ENCODE measurements around the gene CD80. TPM values are rescaled to one million over a fixed set of nuclear protein-coding genes. Genes with fewer than 3 reads are reported as not detected.

Gene CD80
- total RNA-seq, 2 donors from 2014 or later = 0.62 to 1.7 TPM

- DNase-seq (ENCODE audit: low spot score) = no peak
- H3K9me3 Mint-ChIP-seq = no peaks in the 10 kb centered on the region
- peaks cover 0 to 1% of the 10 kb centered on the region in 2 donors for H3K27me3 Mint-ChIP-seq
- H3K36me3 Mint-ChIP-seq = no peaks in the 10 kb centered on the region
- no peaks in the 10 kb centered on the region for H3K4me1 Mint-ChIP-seq (ENCODE audit: low read depth in 2 of 2)
- no peak overlapping the region for H3K27ac Mint-ChIP-seq
- no peak overlapping the region for H3K4me3 Mint-ChIP-seq
- peak in 1 of 2 donors; percentile 6 for ATAC-seq
Observed at GRCh38 chr3:119551598-119551997, 7.8 kb downstream of the CD80 start.

GRCh38 chr3:119550192-119550910, 9.1 kb downstream of the CD80 start:
- ATAC-seq = no peak
- H3K9me3 Mint-ChIP-seq = no peaks in the 10 kb centered on the region
- DNase-seq (ENCODE audit: low spot score) = no peak
- no peaks in the 10 kb centered on the region for H3K36me3 Mint-ChIP-seq
- peak overlapping the region in 1 of 2 donors; percentile 27 for H3K27ac Mint-ChIP-seq
- H3K4me3 Mint-ChIP-seq = no peak overlapping the region
- H3K4me1 Mint-ChIP-seq (ENCODE audit: low read depth in 2 of 2) = no peaks in the 10 kb centered on the region
- no peaks in the 10 kb centered on the region for H3K27me3 Mint-ChIP-seq

- Mint-ChIP-seq H3K4me1 (ENCODE audit: low read depth in 2 of 2) (no peaks in the 10 kb centered on the region), H3K36me3 (no peaks in the 10 kb centered on the region), H3K4me3 (no peak overlapping the region), H3K9me3 (no peaks in the 10 kb centered on the region), H3K27me3 (no peaks in the 10 kb centered on the region), H3K27ac (no peak overlapping the region)
- no peak for ATAC-seq
- DNase-seq (ENCODE audit: low spot score) = no peak
Observed at GRCh38 chr3:119548341-119548740, 11.1 kb downstream of the CD80 start.

- H3K4me1 Mint-ChIP-seq (ENCODE audit: low read depth in 2 of 2) = no peaks in the 10 kb centered on the region
- ATAC-seq (no peak), DNase-seq (ENCODE audit: low spot score) (no peak)
- H3K4me3 Mint-ChIP-seq = no peak overlapping the region
- H3K27ac Mint-ChIP-seq = no peak overlapping the region
- H3K36me3 Mint-ChIP-seq = no peaks in the 10 kb centered on the region
- H3K9me3 Mint-ChIP-seq = no peaks in the 10 kb centered on the region
- no peaks in the 10 kb centered on the region for H3K27me3 Mint-ChIP-seq
Observed at GRCh38 chr3:119547227-119547626, 12.2 kb downstream of the CD80 start.

GRCh38 chr3:119543147-119543546, 16.3 kb downstream of the CD80 start:
- Mint-ChIP-seq H3K4me3 (no peak overlapping the region), H3K4me1 (ENCODE audit: low read depth in 2 of 2) (no peaks in the 10 kb centered on the region), H3K27ac (no peak overlapping the region), H3K27me3 (peaks cover 0 to 5% of the 10 kb centered on the region in 2 donors), H3K36me3 (no peaks in the 10 kb centered on the region), H3K9me3 (no peaks in the 10 kb centered on the region)
- DNase-seq (ENCODE audit: low spot score) (no peak), ATAC-seq (no peak)

- Mint-ChIP-seq H3K27ac (no peak overlapping the region), H3K4me1 (ENCODE audit: low read depth in 2 of 2) (no peaks in the 10 kb centered on the region), H3K9me3 (no peaks in the 10 kb centered on the region), H3K4me3 (no peak overlapping the region), H3K36me3 (no peaks in the 10 kb centered on the region), H3K27me3 (peaks cover 0 to 5% of the 10 kb centered on the region in 2 donors)
- ATAC-seq = no peak
- no peak for DNase-seq (ENCODE audit: low spot score)
Observed at GRCh38 chr3:119542168-119542767, 17.1 kb downstream of the CD80 start.

GRCh38 chr3:119541547-119541946, 17.9 kb downstream of the CD80 start:
- Mint-ChIP-seq H3K36me3 (no peaks in the 10 kb centered on the region), H3K27me3 (peaks cover 0 to 5% of the 10 kb centered on the region in 2 donors), H3K4me3 (no peak overlapping the region), H3K4me1 (ENCODE audit: low read depth in 2 of 2) (no peaks in the 10 kb centered on the region), H3K27ac (no peak overlapping the region), H3K9me3 (no peaks in the 10 kb centered on the region)
- no peak for ATAC-seq
- DNase-seq (ENCODE audit: low spot score) = no peak

- Mint-ChIP-seq H3K36me3 (no peaks in the 10 kb centered on the region), H3K4me3 (no peak overlapping the region), H3K27ac (no peak overlapping the region), H3K9me3 (no peaks in the 10 kb centered on the region), H3K4me1 (ENCODE audit: low read depth in 2 of 2) (no peaks in the 10 kb centered on the region), H3K27me3 (peaks cover 0 to 5% of the 10 kb centered on the region in 2 donors)
- DNase-seq (ENCODE audit: low spot score) = no peak
- no peak for ATAC-seq
Observed at GRCh38 chr3:119538772-119539171, 20.6 kb downstream of the CD80 start.

- H3K36me3 Mint-ChIP-seq = no peaks in the 10 kb centered on the region
Observed at GRCh38 chr3:119536757-119537156, 22.7 kb downstream of the CD80 start.

GRCh38 chr3:119534296-119534695, 25.1 kb downstream of the CD80 start:
- Mint-ChIP-seq H3K36me3 (no peaks in the 10 kb centered on the region), H3K27ac (no peak overlapping the region)

More at GRCh38 chr3:119536757-119537156, 22.7 kb downstream of the CD80 start:
- no peak overlapping the region for H3K4me3 Mint-ChIP-seq
- peaks cover 0 to 4% of the 10 kb centered on the region in 2 donors for H3K27me3 Mint-ChIP-seq
- H3K9me3 Mint-ChIP-seq = no peaks in the 10 kb centered on the region
- DNase-seq (ENCODE audit: low spot score) (no peak), ATAC-seq (no peak)
- H3K4me1 Mint-ChIP-seq (ENCODE audit: low read depth in 2 of 2) = no peaks in the 10 kb centered on the region
- H3K27ac Mint-ChIP-seq = no peak overlapping the region

GRCh38 chr3:119531151-119531550, 28.3 kb downstream of the CD80 start:
- Mint-ChIP-seq H3K4me1 (ENCODE audit: low read depth in 2 of 2) (no peaks in the 10 kb centered on the region), H3K9me3 (no peaks in the 10 kb centered on the region), H3K36me3 (no peaks in the 10 kb centered on the region)

More at GRCh38 chr3:119534296-119534695, 25.1 kb downstream of the CD80 start:
- H3K9me3 Mint-ChIP-seq = no peaks in the 10 kb centered on the region
- DNase-seq (ENCODE audit: low spot score) (no peak), ATAC-seq (no peak)
- H3K4me3 Mint-ChIP-seq = no peak overlapping the region
- no peaks in the 10 kb centered on the region for H3K4me1 Mint-ChIP-seq (ENCODE audit: low read depth in 2 of 2)
- H3K27me3 Mint-ChIP-seq = no peaks in the 10 kb centered on the region

GRCh38 chr3:119530456-119530855, 29.0 kb downstream of the CD80 start:
- no peak for DNase-seq (ENCODE audit: low spot score)
- H3K9me3 Mint-ChIP-seq = no peaks in the 10 kb centered on the region
- ATAC-seq = no peak
- no peak overlapping the region for H3K4me3 Mint-ChIP-seq
- no peaks in the 10 kb centered on the region for H3K27me3 Mint-ChIP-seq
- no peaks in the 10 kb centered on the region for H3K36me3 Mint-ChIP-seq
- no peak overlapping the region for H3K27ac Mint-ChIP-seq
- H3K4me1 Mint-ChIP-seq (ENCODE audit: low read depth in 2 of 2) = no peaks in the 10 kb centered on the region

More at GRCh38 chr3:119531151-119531550, 28.3 kb downstream of the CD80 start:
- DNase-seq (ENCODE audit: low spot score) (no peak), ATAC-seq (no peak)
- Mint-ChIP-seq H3K4me3 (no peak overlapping the region), H3K27ac (no peak overlapping the region), H3K27me3 (no peaks in the 10 kb centered on the region)

GRCh38 chr3:119529883-119530282, 29.5 kb downstream of the CD80 start:
- Mint-ChIP-seq H3K27ac (no peak overlapping the region), H3K4me3 (no peak overlapping the region), H3K36me3 (no peaks in the 10 kb centered on the region), H3K27me3 (no peaks in the 10 kb centered on the region), H3K9me3 (no peaks in the 10 kb centered on the region), H3K4me1 (ENCODE audit: low read depth in 2 of 2) (no peaks in the 10 kb centered on the region)
- ATAC-seq (no peak), DNase-seq (ENCODE audit: low spot score) (no peak)

GRCh38 chr3:119527714-119528113, 31.7 kb downstream of the CD80 start:
- no peak overlapping the region for H3K27ac Mint-ChIP-seq
- no peak for DNase-seq (ENCODE audit: low spot score)

More at GRCh38 chr3:119527714-119528113, 31.7 kb downstream of the CD80 start:
- Mint-ChIP-seq H3K27me3 (no peaks in the 10 kb centered on the region), H3K4me3 (no peak overlapping the region), H3K36me3 (no peaks in the 10 kb centered on the region), H3K4me1 (ENCODE audit: low read depth in 2 of 2) (no peaks in the 10 kb centered on the region), H3K9me3 (no peaks in the 10 kb centered on the region)
- ATAC-seq = no peak
